HG02938 (cell line): Measurements from ENCODE around the gene ITGA1.

ENCODE experiments used
- ATAC-seq: cut with Tn5 transposase; IDR thresholded peaks from one replicate; pipeline ENCODE4 v1.9.1; 2021; ENCODE audit warnings: mild to moderate bottlenecking, moderate library complexity; ENCODE audit not compliant: unreplicated experiment

The ITGA1 gene

DNA sequence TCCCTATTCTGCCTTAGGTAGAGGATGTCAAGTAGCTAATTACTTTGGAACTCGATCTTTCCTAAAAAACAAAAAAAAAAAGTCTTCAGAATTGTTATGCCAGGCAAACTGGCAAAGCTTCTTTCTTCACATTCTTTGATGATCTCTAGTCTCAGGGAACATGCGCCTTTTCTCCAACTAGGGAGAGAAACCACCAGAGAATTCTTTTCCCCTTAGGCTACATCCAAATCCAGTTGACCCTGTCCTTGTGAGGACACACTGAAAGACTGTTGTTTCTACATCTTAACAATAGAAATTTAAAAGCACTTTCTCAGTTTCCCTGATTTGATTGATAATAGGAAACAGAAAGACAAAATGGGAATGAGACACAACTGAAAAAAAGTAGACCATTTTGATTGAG lies 106.7 kb downstream of the ITGA1 start:
- no peak for ATAC-seq

DNA sequence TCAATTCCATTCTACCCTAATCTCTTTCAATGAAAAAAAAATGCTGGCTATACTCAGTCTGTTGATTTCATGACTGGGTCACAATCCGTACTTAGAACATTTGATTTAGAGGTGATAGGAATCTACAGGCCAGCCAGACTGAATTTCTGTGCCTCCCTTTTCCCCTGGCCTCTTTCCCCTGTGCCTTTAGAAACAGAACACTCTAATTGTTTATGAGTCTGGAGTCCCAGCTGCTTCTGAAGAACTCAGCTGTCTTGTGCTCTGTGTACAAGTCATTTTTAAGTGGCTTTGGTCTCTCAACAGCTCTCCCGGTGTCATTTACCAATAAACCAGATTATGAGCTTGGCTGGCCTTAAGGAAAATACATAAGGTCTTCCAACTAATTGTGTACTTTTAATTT lies 107.4 kb downstream of the ITGA1 start:
- no peak for ATAC-seq

DNA sequence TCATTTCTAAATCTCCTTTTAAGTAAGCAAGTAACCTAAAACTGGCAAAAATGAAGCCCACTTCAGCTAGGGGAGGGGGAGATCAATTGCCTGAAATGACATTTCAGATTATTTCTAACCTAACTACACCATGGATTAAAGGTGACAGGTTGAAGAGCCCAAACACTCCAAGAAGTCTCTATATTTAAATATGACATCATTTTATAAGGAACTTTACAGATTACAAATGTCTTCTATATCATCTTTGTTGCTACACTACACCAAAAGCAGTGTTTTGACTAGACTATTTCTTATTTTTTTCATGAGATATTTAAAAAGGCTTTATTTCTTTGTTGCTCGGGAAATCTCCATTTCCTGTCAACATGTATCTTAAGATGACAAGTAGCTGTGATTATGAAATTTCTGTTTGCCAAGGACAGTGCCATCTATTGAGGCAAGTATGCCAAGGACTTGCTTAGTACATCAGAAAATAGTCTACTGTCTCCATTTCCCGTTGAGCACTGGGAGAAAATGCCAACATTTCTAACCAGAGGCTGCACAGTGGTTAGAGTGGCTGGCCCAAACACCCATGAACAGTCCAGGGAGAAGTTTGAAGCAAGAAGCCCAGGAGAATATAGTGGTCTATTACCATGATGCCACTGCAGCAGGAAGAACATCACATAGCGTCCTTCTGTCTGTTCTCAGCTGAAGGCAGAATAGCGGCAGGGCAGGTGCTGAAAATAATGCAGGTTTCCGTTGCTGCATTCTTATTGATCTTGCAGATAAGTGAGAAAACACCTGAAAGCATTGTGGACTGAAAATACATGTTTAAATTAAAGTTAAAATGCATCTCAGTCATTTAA lies 108.1 kb downstream of the ITGA1 start:
- ATAC-seq: no peak

DNA sequence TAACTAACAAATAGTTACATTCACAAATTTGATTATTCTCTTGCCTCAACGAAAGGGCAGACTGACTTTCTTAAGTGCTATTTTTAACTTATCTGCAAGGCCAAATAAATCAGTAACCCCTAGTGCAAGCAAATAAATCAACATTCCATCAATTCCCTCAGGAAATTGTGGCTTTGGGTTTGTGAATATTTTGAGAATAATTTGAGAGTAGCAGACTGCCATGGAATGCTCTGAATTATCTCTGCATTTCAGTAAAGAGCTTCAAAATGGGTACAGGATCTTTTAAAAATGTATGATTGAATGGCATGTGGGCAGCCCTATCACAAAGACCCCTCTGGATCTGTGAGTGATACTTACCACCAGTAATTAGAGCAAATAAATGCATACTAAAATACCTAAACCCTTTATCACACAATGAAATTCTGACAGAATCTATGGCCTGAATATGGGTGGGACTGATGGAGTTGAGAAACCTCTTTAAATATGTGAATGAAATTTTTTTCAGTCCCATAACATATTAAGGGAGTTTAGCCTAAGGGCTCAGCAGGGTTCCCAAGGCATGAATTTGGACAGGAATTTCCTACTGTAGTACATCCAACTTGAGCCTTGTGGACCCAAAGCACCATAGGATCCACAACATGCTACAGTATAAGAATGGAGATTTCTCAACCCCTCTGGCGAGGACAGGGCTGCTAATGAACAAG lies 109.0 kb downstream of the ITGA1 start:
- ATAC-seq: no peak

DNA sequence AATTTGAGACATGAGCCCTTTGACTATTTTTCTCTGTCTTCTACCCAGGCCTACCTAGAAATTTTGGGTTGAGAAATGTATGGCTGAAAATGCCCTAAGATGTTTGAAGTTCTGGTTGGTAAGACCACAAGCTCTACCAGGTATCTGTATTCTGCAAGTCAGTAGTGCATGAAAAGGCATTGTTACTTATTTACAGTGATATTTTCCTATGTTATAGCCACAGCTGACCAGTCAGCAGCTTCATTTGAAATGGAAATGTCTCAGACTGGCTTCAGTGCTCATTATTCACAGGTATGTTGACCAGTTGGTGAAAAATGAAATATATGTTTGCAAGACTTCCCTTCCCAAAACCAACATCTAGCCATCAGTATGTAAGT lies 109.5 kb downstream of the ITGA1 start:
- ATAC-seq: no peak

DNA sequence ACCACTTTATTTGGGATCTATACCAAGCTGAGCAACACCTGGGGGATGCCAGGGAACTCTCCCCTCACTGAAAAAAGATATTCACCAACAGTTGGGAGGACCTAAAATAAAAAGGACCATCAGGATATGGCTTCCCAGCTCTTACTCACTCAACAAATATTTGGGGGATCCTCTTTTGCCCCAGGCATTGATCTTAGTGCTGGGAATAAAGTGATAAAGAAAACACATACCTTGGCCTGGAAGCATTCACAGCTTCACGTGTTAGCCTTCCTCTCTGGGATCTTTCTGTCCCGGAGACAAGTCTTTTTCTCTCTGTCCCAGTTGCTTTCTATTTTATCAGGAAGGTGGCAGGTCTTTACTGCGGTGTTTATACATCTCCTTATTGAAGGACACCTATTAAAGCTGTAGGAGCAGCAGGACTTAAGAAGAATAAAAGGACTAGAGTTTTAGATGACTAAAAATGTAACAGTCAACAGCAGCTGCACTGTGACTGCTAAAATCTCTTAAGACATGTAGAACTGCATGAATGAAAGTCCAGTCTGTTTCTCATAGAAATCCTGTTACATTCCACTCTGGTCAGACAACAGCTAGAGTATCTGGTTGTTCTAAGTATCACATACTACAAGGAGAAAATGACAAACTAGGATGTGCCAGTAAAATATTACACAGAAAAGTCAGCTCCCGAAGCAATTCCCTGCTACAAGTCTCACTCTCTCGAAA lies 111.4 kb downstream of the ITGA1 start:
- no peak for ATAC-seq

DNA sequence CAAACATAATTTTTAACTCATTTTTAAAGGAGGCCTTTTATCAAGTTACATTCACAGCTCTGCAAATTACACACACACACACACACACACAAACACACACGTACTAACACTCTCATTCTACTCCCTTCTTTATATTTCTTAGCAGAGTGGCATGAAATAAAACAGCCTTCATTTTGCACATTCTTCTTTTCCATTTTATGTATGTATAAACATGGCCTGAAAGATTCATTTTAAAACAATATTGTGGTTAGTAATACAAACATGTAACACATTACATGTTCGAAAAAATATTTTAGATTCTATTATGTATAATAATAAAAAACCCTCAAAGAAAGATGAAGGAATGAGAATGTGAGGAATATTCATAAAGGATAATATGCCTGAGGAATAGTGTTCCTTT lies 115.4 kb downstream of the ITGA1 start:
- ATAC-seq: no peak

DNA sequence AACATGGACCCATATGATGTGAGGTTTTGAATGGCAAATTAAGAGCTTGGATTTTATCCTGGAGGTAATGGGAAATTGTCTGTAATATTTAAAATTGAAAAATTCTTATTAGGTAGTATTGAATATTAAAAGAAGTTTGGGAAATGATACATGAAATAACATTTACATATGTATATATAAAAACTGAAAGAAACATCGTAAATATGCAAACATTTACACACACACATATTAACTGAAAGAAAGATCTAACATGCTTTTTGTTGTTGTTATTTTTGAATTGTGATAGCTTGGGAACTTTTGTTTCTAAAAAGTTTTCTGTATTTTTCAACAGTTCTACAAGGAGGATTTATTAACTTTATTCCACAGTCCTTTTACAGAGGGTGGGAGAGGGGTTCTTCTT lies 118.6 kb downstream of the ITGA1 start:
- no peak for ATAC-seq

DNA sequence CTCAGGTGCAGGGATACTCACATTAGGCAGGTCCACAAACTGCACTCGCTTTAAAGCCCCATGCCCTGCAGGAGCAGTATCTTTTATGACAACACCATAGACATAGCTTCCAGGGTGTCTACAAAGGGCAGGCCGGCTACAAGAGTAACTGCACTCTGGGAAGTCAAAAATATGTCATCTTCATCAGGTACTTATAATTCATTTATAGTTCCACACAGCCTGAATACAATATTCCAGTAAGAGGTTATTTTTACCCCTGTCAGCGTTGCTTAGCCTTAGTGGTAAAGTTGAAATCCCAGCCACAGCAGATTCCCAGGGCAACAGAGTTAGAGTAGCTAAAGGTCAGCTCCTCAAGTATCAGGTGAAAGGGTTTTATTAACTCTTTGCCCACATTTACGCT lies 119.1 kb downstream of the ITGA1 start:
- no peak for ATAC-seq

DNA sequence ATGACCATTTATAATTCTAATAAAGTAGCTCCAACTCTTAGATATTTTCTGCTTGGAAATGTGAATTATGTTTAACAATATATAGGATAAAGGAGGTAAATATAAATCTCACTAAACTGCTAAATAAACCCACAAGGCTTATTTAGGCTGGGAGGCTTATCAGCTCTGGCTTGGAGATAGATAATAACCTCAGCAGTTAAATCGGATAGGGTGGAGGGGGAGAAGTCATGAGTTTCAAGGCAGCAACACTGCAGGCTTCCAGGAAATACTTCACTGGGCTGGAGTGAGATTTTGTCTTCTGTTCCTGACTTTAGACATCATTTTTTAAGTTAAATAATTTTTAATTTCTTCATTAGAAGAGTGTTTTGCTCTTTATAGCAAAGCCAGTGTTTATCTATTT lies 121.5 kb downstream of the ITGA1 start:
- ATAC-seq: no peak

DNA sequence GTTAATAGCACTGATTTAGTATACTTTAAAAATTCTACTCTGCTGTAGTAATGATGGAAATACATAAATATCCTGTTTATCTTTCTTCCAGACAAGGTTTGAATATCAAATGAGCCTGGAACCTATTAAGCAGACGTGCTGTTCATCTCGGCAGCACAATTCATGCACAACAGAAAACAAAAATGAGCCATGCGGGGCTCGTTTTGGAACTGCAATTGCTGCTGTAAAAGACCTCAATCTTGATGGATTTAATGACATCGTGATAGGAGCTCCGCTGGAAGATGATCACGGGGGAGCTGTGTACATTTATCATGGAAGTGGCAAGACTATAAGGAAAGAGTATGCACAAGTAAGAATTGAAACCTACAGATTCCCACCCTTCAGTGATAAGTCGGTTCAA lies 122.4 kb downstream of the ITGA1 start:
- no peak for ATAC-seq

DNA sequence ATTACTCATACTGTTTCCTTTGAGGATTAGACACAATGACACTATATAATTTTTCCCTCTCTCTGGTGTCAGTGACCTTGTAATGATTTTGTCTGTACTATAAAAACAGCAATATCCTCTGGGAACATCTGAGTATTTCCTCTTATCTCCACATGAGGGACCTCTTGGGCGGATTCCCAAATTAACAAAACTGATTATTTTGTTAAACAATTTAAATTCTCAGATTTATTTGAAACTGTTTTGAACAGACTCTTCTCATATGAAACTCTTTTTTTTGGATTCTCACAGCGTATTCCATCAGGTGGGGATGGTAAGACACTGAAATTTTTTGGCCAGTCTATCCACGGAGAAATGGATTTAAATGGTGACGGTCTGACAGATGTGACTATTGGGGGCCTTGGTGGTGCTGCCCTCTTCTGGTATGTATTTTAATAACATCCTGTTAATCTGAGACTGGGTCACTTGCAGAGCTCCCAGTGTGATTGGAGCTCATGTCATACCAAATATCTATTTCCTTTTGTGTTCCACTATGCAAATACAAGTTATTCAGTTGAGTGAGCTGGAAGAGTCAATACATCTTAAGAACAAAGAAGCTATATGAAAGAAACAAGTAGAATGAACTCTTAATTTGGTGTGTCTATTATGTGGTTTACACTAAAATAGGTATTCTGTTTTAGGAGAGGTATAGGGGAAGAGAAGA lies 127.6 kb downstream of the ITGA1 start:
- ATAC-seq: peak; percentile 99

DNA sequence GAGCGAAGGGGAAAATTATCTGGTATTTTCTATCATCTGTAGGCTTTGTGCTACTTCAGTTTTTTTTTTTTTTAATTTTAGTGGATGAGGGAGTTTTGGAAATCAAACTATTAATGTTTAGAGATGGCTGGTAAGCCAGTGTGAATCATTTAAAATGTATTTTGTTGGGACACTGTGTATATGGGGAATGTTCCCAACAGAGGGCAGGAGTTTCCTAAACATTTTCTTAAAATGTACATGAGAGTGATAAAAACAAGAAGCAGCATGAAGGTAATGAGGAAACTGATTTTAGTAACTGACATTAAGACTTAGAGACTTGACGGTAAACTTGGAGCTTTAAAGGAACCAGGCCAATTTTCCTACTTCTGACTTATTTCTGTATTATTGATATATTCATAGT lies 133.2 kb downstream of the ITGA1 start:
- no peak for ATAC-seq

DNA sequence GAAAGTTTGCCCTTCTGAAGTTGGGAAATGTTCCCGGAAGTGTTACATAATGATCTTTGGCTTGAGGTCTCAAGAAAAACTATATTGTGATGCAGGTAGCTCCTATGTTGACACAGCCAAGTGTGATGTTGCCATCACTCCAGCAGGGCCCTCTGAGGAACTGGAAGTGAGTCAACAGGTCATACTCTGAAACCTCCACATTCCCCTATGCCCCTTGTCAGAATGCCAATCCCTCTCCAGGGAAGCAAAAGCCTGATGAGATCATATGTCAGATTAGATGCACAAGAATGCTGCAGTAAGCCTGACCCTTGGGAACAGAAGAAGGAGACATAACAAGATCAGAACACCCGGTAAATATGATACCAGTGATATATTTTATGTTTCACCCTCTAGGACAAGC lies 134.7 kb downstream of the ITGA1 start:
- no peak for ATAC-seq

DNA sequence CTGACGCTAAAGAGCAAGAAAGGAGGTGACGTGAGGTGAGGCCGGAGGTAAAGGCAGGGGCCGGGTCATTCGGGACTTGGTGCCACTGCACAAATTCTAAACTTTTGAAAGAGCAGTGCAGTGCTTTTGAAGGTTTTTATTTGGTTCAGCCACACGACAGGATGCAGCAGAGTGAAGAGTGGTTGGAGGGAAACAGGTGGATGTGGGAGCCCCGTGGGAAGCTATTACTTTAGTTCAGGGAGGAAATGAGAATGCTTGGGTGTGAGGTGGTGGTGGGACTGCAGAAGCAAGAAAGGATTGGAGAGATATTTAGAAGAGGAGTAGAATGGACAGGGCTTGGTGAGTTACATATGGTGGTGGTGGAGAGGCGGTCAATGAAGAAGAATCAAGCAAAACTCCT lies 136.7 kb downstream of the ITGA1 start:
- ATAC-seq: no peak

DNA sequence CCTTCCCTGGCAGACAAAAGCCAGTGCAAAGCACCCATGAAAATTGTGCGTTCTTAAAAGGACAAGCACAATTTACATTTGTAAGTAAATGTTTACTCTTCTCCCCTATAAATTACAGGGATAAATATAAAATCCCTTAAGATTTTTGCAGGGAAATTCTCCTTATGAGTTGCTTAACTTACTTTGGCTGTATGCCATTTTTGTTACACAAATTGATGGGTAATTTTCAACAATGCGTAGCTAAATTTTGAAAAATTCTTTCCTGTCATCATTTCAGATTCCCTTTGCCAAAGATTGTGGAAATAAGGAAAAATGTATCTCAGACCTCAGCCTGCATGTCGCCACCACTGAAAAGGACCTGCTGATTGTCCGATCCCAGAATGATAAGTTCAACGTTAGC lies 137.3 kb downstream of the ITGA1 start:
- ATAC-seq: no peak

DNA sequence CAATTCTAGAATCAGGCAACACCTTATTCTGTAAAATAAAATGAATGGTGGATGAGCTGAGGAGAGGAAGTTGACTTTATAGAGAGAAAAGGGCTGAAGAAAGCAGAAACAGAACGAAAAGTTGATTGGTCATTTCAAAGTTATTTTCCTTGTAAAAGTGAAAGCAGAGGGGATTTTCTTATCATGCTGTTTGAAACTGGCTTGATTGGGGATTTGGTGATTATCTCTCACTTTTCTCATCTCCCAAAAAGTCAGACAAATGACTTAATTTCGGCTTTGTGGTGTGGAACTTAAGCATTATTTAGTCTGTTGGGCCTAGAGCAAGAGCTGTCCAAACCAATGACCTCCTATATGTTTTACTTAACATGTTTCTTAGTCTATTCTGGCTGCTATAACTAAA lies 141.0 kb downstream of the ITGA1 start:
- ATAC-seq: no peak

DNA sequence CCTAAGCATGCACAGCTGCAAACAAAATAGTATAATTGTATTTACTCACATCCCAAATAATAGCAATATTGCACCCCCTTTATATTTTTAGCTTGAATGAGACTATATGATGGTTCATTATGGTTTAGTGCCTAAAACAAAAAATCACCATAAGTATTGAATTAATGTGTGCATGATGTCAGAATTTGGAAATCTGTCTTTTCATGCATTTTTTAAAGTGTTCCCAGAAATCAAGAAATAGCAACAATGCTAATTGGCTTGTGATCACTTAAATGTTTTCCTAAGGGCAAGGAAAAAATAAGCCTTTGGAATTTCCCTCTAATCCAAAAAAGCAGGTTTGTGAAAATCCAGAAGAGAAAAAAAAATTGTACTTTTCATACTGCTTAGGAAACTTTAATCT lies 150.5 kb downstream of the ITGA1 start:
- no peak for ATAC-seq

DNA sequence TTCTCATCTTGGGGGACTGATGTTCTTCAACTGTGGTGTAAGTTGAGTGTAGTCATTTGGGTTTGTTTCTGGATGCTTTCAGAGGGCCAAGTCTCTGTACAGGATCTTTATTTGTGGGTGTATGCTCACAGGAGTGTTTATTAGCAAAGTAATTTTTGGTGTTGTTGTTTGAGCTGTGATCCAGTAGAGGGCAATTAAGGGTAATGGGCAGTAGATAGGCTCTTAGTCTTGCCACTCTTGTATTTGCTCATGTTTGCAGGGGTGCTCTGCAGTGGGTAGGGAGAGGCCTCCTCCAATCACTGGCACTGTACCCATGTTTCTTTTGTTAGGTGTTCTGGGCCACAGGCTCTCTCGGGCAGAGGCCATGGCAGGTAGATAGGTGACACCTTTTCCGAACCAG lies 155.6 kb downstream of the ITGA1 start:
- peak; percentile 54 for ATAC-seq

DNA sequence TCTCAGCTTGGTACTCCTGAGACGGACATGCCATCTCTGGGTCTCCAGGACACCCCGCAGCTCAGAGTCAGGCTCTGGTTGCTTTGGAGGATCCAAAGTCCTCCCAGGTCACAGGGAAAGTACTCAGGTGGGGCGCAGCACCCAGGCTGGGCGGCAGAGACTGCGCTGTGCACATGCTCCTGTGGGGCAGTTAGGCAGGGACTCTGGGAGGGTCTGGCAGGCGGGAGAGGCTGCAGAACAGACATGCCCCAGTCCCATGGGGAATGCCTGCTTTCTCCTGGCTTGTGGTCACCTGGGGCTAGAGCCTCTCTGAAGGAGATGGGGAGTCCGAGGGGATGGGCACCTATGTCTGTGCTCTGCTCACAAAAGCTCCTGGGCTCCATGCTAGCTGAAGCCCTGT lies 156.1 kb downstream of the ITGA1 start:
- ATAC-seq: no peak

DNA sequence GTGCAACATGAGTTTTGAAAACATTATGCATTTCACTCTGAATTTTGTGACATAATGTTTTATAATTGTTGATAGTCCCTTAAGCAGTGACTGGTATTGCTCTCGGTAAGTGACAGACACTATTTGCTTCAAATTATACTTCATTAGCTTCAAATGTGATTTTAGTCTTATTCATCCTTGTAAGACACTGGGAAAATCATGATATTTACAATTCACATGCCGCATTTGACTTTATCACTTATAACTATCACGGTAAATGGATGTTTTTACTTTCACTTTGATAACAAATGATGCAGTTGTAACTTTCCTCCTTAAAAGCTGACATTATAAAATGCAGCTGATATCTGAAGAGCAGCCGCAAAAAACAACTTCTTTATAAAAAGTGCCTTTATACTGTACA lies 157.3 kb downstream of the ITGA1 start:
- no peak for ATAC-seq
